Calu3 (cell line): ENCODE measurements around the gene PTRH2. TPM values are rescaled to one million over a fixed set of nuclear protein-coding genes. Genes with fewer than 3 reads are reported as not detected.
"Not testable (repeated sequence)": the region's sequence is repeated elsewhere in the genome, so short reads cannot be mapped to it uniquely, and the experiment has no call there.

Source experiments
- BruUV-seq: library from RNA; stranded (reverse); fragments of 400-500 nt; replicated peaks from 2 replicates; lab custom pipeline; 2021; lab: Mats Ljungman, UMichigan
- CTCF ChIA-PET: fragments of 300-600 bp; sonication (Branson Sonifier 250); formaldehyde crosslinking; loops from one replicate; lab custom pipeline; 2022; ENCODE audit warnings: antibody characterized with exemption; lab: Charles Lee
- DNase-seq: peaks from one replicate; pipeline ENCODE4 v3.0.0; 2022
- H3K27ac Mint-ChIP-seq: one replicate; pipeline ENCODE4 v1.8.0; 2022; ENCODE audit warnings: mixed read lengths; ENCODE audit not compliant: unreplicated experiment
- H3K27me3 Mint-ChIP-seq: one replicate; pipeline ENCODE4 v1.8.0; 2022; ENCODE audit warnings: mixed read lengths; ENCODE audit not compliant: unreplicated experiment
- H3K36me3 Mint-ChIP-seq: one replicate; pipeline ENCODE4 v1.8.0; 2022; ENCODE audit warnings: mild to moderate bottlenecking, moderate library complexity, mixed read lengths; ENCODE audit not compliant: insufficient read depth, unreplicated experiment
- H3K4me1 Mint-ChIP-seq: one replicate; pipeline ENCODE4 v1.8.0; 2022; ENCODE audit warnings: mild to moderate bottlenecking, low read depth, mixed read lengths; ENCODE audit not compliant: unreplicated experiment
- H3K4me3 Mint-ChIP-seq: one replicate; pipeline ENCODE4 v1.8.0; 2022; ENCODE audit warnings: mild to moderate bottlenecking, low read depth, moderate library complexity, mixed read lengths; ENCODE audit not compliant: unreplicated experiment
- H3K9me3 Mint-ChIP-seq: one replicate; pipeline ENCODE4 v1.8.0; 2022; ENCODE audit warnings: low read depth, mixed read lengths; ENCODE audit not compliant: unreplicated experiment
- intact Hi-C: fragments of 100-400 bp; cut with micrococcal nuclease; formaldehyde crosslinking; loops from one replicate; pipeline ENCODE4 v1.10.0; 2022; ENCODE audit not compliant: unreplicated experiment
- total RNA-seq: library from RNA; stranded (reverse); gene quantifications from 2 replicates; pipeline ENCODE4 v1.2.3, GENCODE V29; 2022
- TF ChIP-seq, protein P1 (sequence below): fragments of 200-600 bp; IDR thresholded peaks from one replicate; pipeline ENCODE4 v1.8.0; 2022; ENCODE audit warnings: antibody characterized with exemption; ENCODE audit not compliant: unreplicated experiment

The PTRH2 gene
- total RNA-seq, 1 experiment from 2014 or later = 29.8 TPM

DNA sequence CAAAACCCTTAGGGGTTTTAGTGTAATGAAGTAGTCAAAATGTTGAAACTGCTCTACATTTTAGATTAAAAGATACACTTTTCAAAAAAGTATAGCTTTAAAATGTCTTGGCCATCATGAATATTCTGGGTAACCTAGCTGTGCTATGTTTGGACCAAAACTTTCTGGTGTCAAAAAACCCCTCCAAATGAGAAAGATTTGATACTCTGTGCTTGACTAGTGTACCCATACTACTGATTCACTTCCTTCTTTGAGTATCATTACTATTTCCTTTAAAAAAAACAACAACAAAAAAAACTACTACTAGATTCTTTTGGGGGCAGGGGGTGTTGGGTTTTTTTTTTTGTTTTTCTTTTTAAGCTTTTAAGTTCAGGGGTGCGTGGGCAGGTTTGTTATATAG lies 37.3 kb downstream of the PTRH2 start:
- CTCF ChIA-PET = no interaction called here
- BruUV-seq = no TSS peak
- DNase-seq = no peak
- TF ChIP-seq, protein P1, sequence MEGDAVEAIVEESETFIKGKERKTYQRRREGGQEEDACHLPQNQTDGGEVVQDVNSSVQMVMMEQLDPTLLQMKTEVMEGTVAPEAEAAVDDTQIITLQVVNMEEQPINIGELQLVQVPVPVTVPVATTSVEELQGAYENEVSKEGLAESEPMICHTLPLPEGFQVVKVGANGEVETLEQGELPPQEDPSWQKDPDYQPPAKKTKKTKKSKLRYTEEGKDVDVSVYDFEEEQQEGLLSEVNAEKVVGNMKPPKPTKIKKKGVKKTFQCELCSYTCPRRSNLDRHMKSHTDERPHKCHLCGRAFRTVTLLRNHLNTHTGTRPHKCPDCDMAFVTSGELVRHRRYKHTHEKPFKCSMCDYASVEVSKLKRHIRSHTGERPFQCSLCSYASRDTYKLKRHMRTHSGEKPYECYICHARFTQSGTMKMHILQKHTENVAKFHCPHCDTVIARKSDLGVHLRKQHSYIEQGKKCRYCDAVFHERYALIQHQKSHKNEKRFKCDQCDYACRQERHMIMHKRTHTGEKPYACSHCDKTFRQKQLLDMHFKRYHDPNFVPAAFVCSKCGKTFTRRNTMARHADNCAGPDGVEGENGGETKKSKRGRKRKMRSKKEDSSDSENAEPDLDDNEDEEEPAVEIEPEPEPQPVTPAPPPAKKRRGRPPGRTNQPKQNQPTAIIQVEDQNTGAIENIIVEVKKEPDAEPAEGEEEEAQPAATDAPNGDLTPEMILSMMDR = no peak
- no peak overlapping the region for H3K4me3 Mint-ChIP-seq
- H3K27me3 Mint-ChIP-seq = no peaks in the 10 kb centered on the region
- H3K4me1 Mint-ChIP-seq = no peaks in the 10 kb centered on the region
- H3K27ac Mint-ChIP-seq = no peak overlapping the region
- intact Hi-C loops = no loop called here
- H3K9me3 Mint-ChIP-seq = no peaks in the 10 kb centered on the region
- peaks cover 17% of the 10 kb centered on the region for H3K36me3 Mint-ChIP-seq

DNA sequence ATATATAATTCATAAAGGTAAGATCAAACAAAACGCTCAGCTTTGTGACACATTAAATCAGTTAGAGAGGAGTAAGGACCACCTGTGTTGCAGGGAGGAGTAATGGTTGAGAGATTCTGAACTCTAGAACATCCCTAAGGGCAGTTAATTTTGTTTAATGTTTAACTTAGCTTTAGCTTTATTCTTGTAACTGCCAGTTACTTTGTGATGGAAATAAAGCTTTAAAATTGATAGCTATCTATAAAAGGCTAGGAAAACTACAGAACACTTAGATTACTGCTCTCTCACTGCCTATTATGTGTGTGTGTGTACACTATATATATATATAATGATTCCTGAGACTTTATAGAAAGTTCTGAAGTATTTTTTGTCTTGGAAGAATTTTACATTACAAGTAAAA lies 37.8 kb downstream of the PTRH2 start:
- CTCF ChIA-PET = no interaction called here
- H3K27me3 Mint-ChIP-seq = no peaks in the 10 kb centered on the region
- H3K9me3 Mint-ChIP-seq = no peaks in the 10 kb centered on the region
- no peaks in the 10 kb centered on the region for H3K4me1 Mint-ChIP-seq
- TF ChIP-seq, protein P1 = no peak
- H3K36me3 Mint-ChIP-seq = peaks cover 22% of the 10 kb centered on the region
- H3K4me3 Mint-ChIP-seq = no peak overlapping the region
- DNase-seq = no peak
- intact Hi-C loops = no loop called here
- H3K27ac Mint-ChIP-seq = no peak overlapping the region
- BruUV-seq = no TSS peak

DNA sequence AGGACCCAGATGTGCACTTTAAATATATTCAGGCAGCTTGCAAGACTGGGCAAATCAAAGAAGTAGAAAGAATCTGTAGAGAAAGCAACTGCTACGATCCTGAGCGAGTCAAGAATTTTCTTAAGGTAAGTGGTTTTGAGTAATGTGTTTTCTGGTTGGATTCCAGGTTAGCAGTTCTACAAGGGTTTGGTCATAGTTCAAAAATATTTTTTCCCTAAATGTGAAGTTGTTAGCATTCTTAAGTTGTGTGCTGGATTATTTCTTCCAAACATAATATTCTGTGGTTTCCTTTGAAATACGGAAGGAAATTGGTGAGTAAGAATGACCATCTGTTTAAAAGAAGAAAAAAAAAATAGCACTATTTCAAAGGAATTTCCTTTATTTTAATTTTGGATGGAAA lies 38.4 kb downstream of the PTRH2 start:
- Mint-ChIP-seq H3K9me3 (no peaks in the 10 kb centered on the region), H3K4me3 (no peak overlapping the region), H3K27ac (no peak overlapping the region), H3K36me3 (peaks cover 28% of the 10 kb centered on the region), H3K27me3 (no peaks in the 10 kb centered on the region), H3K4me1 (no peaks in the 10 kb centered on the region)
- TF ChIP-seq, protein P1 = no peak
- BruUV-seq = no TSS peak
- no peak for DNase-seq
- intact Hi-C loops = no loop called here
- CTCF ChIA-PET = no interaction called here

DNA sequence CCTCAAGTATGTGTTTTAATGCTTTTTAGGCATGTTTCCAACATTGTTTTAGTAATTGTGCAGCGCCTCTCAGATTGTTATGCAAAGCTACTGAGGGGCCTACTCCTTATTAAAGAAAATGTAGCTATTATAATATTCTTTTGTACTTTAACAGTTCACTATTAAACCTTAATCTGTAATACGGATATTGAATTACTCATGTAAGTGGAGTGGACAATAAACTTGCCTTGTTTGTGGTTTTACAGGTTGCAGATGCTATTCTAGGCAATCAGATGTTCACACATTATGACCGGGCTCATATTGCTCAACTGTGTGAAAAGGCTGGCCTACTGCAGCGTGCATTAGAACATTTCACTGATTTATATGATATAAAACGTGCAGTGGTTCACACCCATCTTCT lies 41.0 kb downstream of the PTRH2 start:
- intact Hi-C loops = no loop called here
- no peak overlapping the region for H3K4me3 Mint-ChIP-seq
- TF ChIP-seq, protein P1 = no peak
- CTCF ChIA-PET = no interaction called here
- no peaks in the 10 kb centered on the region for H3K4me1 Mint-ChIP-seq
- no peaks in the 10 kb centered on the region for H3K9me3 Mint-ChIP-seq
- H3K27ac Mint-ChIP-seq = no peak overlapping the region
- no peaks in the 10 kb centered on the region for H3K27me3 Mint-ChIP-seq
- DNase-seq = no peak
- BruUV-seq = no TSS peak
- peaks cover 23% of the 10 kb centered on the region for H3K36me3 Mint-ChIP-seq

DNA sequence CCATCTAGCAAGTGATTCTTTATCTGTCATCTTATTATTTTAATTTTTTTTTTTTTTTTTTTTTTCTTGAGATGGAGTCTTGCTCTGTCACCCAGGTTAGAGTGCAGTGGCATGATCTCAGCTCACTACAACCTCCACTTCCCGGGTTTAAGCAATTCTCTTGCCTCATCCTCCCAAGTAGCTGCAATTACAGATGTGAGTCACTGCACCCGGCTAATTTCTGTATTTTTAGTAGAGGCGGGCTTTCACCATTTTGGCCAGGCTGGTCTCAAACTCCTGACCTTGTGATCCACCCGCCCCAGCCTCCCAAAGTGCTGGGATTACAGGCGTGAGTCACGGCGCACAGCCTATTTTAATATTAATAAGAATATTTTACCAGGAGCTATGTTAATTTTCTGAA lies 50.6 kb downstream of the PTRH2 start:
- H3K27ac Mint-ChIP-seq, H3K27me3 Mint-ChIP-seq, H3K4me1 Mint-ChIP-seq, H3K4me3 Mint-ChIP-seq, DNase-seq, BruUV-seq, intact Hi-C loops, H3K9me3 Mint-ChIP-seq: not testable (repeated sequence)
- CTCF ChIA-PET = interaction anchor here (0.7 kb wide), 1 partner anchor 33 kb away, joined by 5 read pairs; no protein-coding TSS in a partner anchor
- H3K36me3 Mint-ChIP-seq = peaks cover 56% of the 10 kb centered on the region
